ENCODE measurements around the gene FHOD1.

The FHOD1 gene

DNA sequence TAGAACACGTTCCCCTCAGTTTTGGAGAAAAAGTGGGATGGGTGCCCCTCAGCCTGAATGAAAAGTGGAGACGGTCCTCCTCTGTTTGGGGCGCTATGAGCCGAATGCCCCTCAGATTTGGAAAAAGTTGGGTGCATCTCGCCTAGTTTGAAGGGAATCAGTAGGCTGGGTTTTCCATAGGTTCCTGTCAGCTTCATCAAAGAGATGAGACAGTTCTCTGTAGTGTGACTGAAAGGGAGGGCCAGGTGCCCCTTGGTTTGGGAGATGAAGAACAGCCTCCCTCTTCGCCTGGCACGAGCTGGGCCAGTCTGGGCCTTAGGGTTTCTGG is 756 bp upstream of the FHOD1 start:
- TF ChIP-seq, protein P1, sequence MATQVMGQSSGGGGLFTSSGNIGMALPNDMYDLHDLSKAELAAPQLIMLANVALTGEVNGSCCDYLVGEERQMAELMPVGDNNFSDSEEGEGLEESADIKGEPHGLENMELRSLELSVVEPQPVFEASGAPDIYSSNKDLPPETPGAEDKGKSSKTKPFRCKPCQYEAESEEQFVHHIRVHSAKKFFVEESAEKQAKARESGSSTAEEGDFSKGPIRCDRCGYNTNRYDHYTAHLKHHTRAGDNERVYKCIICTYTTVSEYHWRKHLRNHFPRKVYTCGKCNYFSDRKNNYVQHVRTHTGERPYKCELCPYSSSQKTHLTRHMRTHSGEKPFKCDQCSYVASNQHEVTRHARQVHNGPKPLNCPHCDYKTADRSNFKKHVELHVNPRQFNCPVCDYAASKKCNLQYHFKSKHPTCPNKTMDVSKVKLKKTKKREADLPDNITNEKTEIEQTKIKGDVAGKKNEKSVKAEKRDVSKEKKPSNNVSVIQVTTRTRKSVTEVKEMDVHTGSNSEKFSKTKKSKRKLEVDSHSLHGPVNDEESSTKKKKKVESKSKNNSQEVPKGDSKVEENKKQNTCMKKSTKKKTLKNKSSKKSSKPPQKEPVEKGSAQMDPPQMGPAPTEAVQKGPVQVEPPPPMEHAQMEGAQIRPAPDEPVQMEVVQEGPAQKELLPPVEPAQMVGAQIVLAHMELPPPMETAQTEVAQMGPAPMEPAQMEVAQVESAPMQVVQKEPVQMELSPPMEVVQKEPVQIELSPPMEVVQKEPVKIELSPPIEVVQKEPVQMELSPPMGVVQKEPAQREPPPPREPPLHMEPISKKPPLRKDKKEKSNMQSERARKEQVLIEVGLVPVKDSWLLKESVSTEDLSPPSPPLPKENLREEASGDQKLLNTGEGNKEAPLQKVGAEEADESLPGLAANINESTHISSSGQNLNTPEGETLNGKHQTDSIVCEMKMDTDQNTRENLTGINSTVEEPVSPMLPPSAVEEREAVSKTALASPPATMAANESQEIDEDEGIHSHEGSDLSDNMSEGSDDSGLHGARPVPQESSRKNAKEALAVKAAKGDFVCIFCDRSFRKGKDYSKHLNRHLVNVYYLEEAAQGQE (IDR thresholded peaks at IDR 0.05; ENCODE audit: insufficient read depth in 1 of 2, low read depth in 2 of 2, low read length in 2 of 2) = no peak
- TF ChIP-seq FOXP2 (optimal IDR thresholded peaks at IDR 0.05; ENCODE audit: borderline replicate concordance, extremely low read depth, extremely low read length, insufficient read depth) (no peak), TAF1 (IDR thresholded peaks at IDR 0.05; ENCODE audit: borderline replicate concordance, insufficient read depth, low read length) (no peak), SIN3A (IDR thresholded peaks at IDR 0.05; ENCODE audit: borderline replicate concordance, insufficient read depth, low read length) (no peak), POLR2AphosphoS5 (IDR thresholded peaks at IDR 0.05; ENCODE audit: low read depth, low read length) (no peak)

DNA sequence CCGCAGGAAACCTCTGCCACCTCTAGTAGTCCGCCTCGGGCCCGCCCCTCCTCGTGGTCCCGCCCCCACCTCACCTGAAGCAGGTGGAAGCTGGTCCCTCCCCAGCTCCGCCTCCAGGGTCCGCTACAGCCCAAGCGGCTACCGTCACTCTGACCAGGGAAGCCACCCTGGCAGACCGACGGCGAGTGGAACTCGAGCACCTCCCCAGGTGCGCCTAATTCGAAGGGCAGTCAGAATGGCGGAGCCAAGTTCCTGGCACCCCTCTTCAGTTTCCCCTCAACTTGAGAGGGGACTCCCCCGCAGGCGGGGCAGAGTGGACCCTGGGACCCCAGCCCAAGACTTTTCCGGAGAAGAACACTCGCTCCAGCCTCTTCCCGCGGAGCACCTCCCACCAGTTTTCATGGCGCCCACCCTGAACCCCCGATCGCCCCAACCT is 507 bp downstream of the FHOD1 start:
- peak; percentile 3; the same call in 1 of the 2 replicates for TF ChIP-seq TAF1 (IDR thresholded peaks at IDR 0.05; ENCODE audit: borderline replicate concordance, insufficient read depth, low read length)
- no peak for TF ChIP-seq SIN3A (IDR thresholded peaks at IDR 0.05; ENCODE audit: borderline replicate concordance, insufficient read depth, low read length)
- TF ChIP-seq, protein P1 (IDR thresholded peaks at IDR 0.05; ENCODE audit: insufficient read depth in 1 of 2, low read depth in 2 of 2, low read length in 2 of 2) = no peak
- TF ChIP-seq FOXP2 (optimal IDR thresholded peaks at IDR 0.05; ENCODE audit: borderline replicate concordance, extremely low read depth, extremely low read length, insufficient read depth) = no peak
- no peak for TF ChIP-seq POLR2AphosphoS5 (IDR thresholded peaks at IDR 0.05; ENCODE audit: low read depth, low read length)

DNA sequence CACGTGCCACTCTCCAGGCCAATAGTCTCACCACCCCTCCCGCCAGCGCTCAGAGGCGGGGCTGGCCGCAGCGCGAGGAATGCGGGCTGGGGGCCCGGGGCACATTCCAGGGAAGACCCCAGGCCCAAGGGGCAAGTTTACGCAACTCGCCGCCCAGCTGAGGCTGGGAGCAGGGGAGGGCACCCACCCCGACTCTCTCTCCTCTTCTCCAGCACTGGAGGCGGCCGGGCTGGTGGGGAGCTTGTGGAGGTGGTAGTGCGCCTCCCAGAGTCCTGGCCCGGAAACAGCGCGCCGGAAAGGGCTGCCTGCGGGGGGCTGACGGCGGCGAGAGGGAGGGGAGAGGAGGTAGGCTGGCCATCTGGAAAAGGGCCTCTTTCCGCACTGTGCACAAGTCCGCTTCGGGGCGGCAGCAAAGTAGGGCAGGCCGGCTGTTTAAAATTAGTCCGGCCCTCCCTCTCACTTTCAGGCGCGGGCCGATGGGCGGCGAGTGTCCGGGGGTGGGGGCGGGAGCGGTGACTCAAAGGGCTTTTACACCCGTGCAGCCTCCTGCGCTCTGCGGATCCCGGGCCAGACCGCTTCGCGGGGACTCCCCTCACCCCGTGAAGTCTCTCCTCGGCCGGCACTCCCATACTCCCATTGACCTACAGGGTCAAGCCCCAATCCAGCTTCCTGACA is 1.1 kb downstream of the FHOD1 start:
- TF ChIP-seq SIN3A (IDR thresholded peaks at IDR 0.05; ENCODE audit: borderline replicate concordance, insufficient read depth, low read length) (peak; percentile 89; the same call in 1 of the 2 replicates), TAF1 (IDR thresholded peaks at IDR 0.05; ENCODE audit: borderline replicate concordance, insufficient read depth, low read length) (0 out of 2 replicates have a peak, but pooled peaks have one; percentile 22), FOXP2 (optimal IDR thresholded peaks at IDR 0.05; ENCODE audit: borderline replicate concordance, extremely low read depth, extremely low read length, insufficient read depth) (no peak), POLR2AphosphoS5 (IDR thresholded peaks at IDR 0.05; ENCODE audit: low read depth, low read length) (peak; percentile 73)
- TF ChIP-seq, protein P1 (IDR thresholded peaks at IDR 0.05; ENCODE audit: insufficient read depth in 1 of 2, low read depth in 2 of 2, low read length in 2 of 2) = 0 out of 4 replicates have a peak, but pooled peaks of 1 of the 2 experiments have one; percentile 40

DNA sequence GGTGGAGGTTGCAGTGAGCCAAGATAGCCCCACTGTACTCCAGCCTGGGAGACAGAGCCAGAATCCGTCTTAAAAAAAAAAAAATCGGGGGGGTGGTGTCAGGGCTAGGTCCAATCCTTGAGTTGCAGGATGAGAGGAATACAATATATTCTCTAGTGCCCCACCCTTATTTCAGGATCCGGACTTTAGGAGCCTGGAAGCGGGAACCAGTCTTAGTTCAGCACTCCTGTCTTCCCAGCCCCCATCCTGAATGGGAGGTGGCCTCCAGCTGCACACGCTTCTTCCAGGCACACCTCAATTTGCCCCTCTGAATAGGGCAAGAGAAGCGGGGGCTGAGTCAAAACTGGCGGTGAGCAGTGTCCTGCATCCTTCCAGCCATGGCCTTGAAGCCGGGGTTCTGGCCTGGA is 1.6 kb downstream of the FHOD1 start:
- no peak for TF ChIP-seq POLR2AphosphoS5 (IDR thresholded peaks at IDR 0.05; ENCODE audit: low read depth, low read length)
- peak; percentile 5 for TF ChIP-seq FOXP2 (optimal IDR thresholded peaks at IDR 0.05; ENCODE audit: borderline replicate concordance, extremely low read depth, extremely low read length, insufficient read depth)

DNA sequence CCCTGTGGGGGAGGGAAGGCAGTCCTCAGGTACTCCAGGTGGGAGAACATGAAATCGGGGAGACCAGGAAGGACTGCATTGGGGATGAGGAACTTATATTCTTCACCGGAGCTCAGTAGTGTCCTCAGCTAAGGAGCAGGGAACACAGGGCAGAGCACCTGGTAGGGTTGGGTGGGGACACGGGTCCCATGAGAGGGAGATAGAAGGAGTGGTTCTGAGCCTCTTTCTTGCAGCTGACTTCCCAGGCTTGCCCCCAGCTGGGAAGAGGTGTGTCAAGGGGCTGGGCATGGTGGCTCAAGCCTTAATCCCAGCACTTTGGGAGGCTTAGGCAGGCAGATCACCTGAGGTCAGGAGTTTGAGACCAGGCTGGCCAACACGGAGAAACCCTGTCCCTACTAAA is 2.1 kb downstream of the FHOD1 start:
- no peak for TF ChIP-seq SIN3A (IDR thresholded peaks at IDR 0.05; ENCODE audit: borderline replicate concordance, insufficient read depth, low read length)

DNA sequence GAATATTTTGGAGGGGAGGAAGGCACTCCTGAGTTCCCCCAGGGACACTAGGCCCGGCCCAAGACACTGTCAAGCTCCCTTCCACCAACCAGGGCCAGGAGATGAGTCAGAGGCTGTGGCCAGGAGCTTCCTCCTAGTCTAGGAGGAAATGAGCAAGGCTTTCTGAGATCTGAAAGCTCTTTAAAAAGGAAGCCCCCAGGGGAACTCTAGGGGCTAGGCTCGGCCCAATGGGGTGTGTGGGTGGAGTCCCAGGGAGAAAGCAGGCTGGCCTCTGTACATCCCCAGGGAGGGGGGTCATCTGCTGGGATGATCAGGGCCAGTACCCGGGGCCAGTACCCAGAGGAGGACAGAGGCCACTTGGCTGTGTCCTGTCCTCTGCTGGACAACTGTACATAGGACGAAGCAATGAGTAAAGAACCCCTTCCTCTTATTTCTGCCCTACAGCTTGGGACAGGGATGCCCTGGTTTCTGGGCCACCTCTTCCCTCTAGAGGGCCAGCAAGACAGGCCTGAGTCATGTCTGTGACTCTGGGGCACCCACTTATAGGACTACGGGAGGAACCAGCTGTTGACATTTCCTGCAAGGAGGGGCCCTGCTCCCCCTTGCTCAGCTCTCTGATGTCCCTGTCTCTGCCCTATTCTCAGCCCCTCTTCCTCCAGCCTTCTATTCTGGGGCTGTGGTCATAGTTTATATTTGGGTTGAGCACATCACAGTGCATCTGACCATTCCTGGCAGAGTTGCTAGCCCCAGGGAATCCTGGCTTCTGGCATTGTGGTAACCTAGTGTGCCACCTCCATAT is 2.7 kb downstream of the FHOD1 start:
- TF ChIP-seq POLR2AphosphoS5 (IDR thresholded peaks at IDR 0.05; ENCODE audit: low read depth, low read length) = no peak
- no peak for TF ChIP-seq TAF1 (IDR thresholded peaks at IDR 0.05; ENCODE audit: borderline replicate concordance, insufficient read depth, low read length)
- TF ChIP-seq SIN3A (IDR thresholded peaks at IDR 0.05; ENCODE audit: borderline replicate concordance, insufficient read depth, low read length) = no peak
- no peak for TF ChIP-seq FOXP2 (optimal IDR thresholded peaks at IDR 0.05; ENCODE audit: borderline replicate concordance, extremely low read depth, extremely low read length, insufficient read depth)
- TF ChIP-seq, protein P1 (IDR thresholded peaks at IDR 0.05; ENCODE audit: insufficient read depth in 1 of 2, low read depth in 2 of 2, low read length in 2 of 2) = no peak

Measured in PFSK-1 (cell line).